DMS 273 (cell line): ENCODE measurements around the gene SRRD.
"Not testable (repeated sequence)": the region's sequence is repeated elsewhere in the genome, so short reads cannot be mapped to it uniquely, and the experiment has no call there.

ENCODE experiments used
- DNase-seq: peaks from one replicate; lab custom pipeline; 2025; ENCODE audit not compliant: unreplicated experiment; lab: John Stamatoyannopoulos, UW

The SRRD gene

GRCh38 chr22:26483439-26484359 lies at the start of gene SRRD, which contains the start of gene HPS4:
Gene SRRD (plus strand): TSS chr22:26483877. CDS start chr22:26483891, 14 bp downstream.
Gene HPS4 (minus strand): TSS chr22:26483783. CDS start chr22:26481762, 2,021 bp downstream.
- DNase-seq, result peak; percentile 95

- no peak for DNase-seq
These were observed 48.2 kb upstream of the SRRD start for GRCh38 chr22:26435327-26436093.

- no peak for DNase-seq
These were observed 46.7 kb upstream of the SRRD start for GRCh38 chr22:26436903-26437515.

- peak; percentile 58 for DNase-seq
These were observed 45.8 kb upstream of the SRRD start for GRCh38 chr22:26437694-26438392.

GRCh38 chr22:26438776-26439175 lies 44.9 kb upstream of the SRRD start:
- DNase-seq, result not testable (repeated sequence)

- no peak for DNase-seq
These were observed 44.1 kb upstream of the SRRD start for GRCh38 chr22:26439559-26439958.

- no peak for DNase-seq
These were observed 41.5 kb upstream of the SRRD start for GRCh38 chr22:26442086-26442756.

GRCh38 chr22:26443901-26444690 lies 39.6 kb upstream of the SRRD start:
- no peak for DNase-seq

GRCh38 chr22:26444777-26445176 lies 38.9 kb upstream of the SRRD start:
- DNase-seq, result no peak

- no peak for DNase-seq
These were observed 38.0 kb upstream of the SRRD start for GRCh38 chr22:26445577-26446275.

- DNase-seq, result peak; percentile 65
These were observed 36.7 kb upstream of the SRRD start for GRCh38 chr22:26446808-26447515.

GRCh38 chr22:26447584-26448329 lies 35.9 kb upstream of the SRRD start:
- peak; percentile 91 for DNase-seq

GRCh38 chr22:26448334-26448733 lies 35.3 kb upstream of the SRRD start:
- DNase-seq, result peak; percentile 26

GRCh38 chr22:26448941-26449340 lies 34.7 kb upstream of the SRRD start:
- DNase-seq, result peak; percentile 23

GRCh38 chr22:26450453-26451185 lies 33.1 kb upstream of the SRRD start:
- peak; percentile 47 for DNase-seq

- no peak for DNase-seq
These were observed 31.3 kb upstream of the SRRD start for GRCh38 chr22:26452236-26453016.
